Measurements from ENCODE around the gene OR6J1.

The OR6J1 gene

GRCh38 chr14:22597265-22597664 lies 46.9 kb downstream of the OR6J1 start:
- H3K27ac ChIP-seq: no peak overlapping the region
- no peak for TF ChIP-seq CTCF (IDR thresholded peaks at IDR 0.05)

GRCh38 chr14:22596354-22596879 lies 47.7 kb downstream of the OR6J1 start:
- Histone ChIP-seq H3K9me3 (ENCODE audit: control insufficient read depth, low read length) (no peaks in the 10 kb centered on the region), H3K79me2 (no peaks in the 10 kb centered on the region), H2AFZ (no peak overlapping the region), H3K9ac (no peak overlapping the region), H3K4me2 (ENCODE audit: low read length) (no peak overlapping the region), H3K4me3 (ENCODE audit: low read depth, low read length) (no peak overlapping the region), H3K27ac (no peak overlapping the region), H3K27me3 (ENCODE audit: control insufficient read depth, insufficient read depth, low read length) (no peaks in the 10 kb centered on the region), H3K4me1 (peaks cover 24% of the 10 kb centered on the region), H3K36me3 (ENCODE audit: control insufficient read depth, insufficient read depth, low read length) (no peaks in the 10 kb centered on the region)
- TF ChIP-seq CTCF (IDR thresholded peaks at IDR 0.05): no peak

More at GRCh38 chr14:22597265-22597664, 46.9 kb downstream of the OR6J1 start:
- peak overlapping the region; percentile 89 for H3K4me3 ChIP-seq (ENCODE audit: low read depth, low read length)
- no peak overlapping the region for H3K9ac ChIP-seq
- H3K36me3 ChIP-seq (ENCODE audit: control insufficient read depth, insufficient read depth, low read length): no peaks in the 10 kb centered on the region
- H2AFZ ChIP-seq: peak overlapping the region; percentile 98
- peaks cover 18% of the 10 kb centered on the region for H3K4me1 ChIP-seq
- no peaks in the 10 kb centered on the region for H3K79me2 ChIP-seq
- no peaks in the 10 kb centered on the region for H3K9me3 ChIP-seq (ENCODE audit: control insufficient read depth, low read length)
- H3K4me2 ChIP-seq (ENCODE audit: low read length): no peak overlapping the region
- H3K27me3 ChIP-seq (ENCODE audit: control insufficient read depth, insufficient read depth, low read length): no peaks in the 10 kb centered on the region

- no peak for TF ChIP-seq CTCF (IDR thresholded peaks at IDR 0.05)
- Histone ChIP-seq H3K9me3 (ENCODE audit: control insufficient read depth, low read length) (no peaks in the 10 kb centered on the region), H3K27me3 (ENCODE audit: control insufficient read depth, insufficient read depth, low read length) (no peaks in the 10 kb centered on the region)
These were observed 49.9 kb downstream of the OR6J1 start for GRCh38 chr14:22594156-22594716.

GRCh38 chr14:22593601-22594000 lies 50.6 kb downstream of the OR6J1 start:
- H3K4me3 ChIP-seq (ENCODE audit: low read depth, low read length): no peak overlapping the region
- H2AFZ ChIP-seq: no peak overlapping the region

More at GRCh38 chr14:22594156-22594716, 49.9 kb downstream of the OR6J1 start:
- H2AFZ ChIP-seq: no peak overlapping the region
- H3K9ac ChIP-seq: no peak overlapping the region
- H3K36me3 ChIP-seq (ENCODE audit: control insufficient read depth, insufficient read depth, low read length): no peaks in the 10 kb centered on the region
- H3K4me2 ChIP-seq (ENCODE audit: low read length): no peak overlapping the region
- H3K79me2 ChIP-seq: no peaks in the 10 kb centered on the region
- peaks cover 16% of the 10 kb centered on the region for H3K4me1 ChIP-seq
- H3K4me3 ChIP-seq (ENCODE audit: low read depth, low read length): no peak overlapping the region
- H3K27ac ChIP-seq: no peak overlapping the region

More at GRCh38 chr14:22593601-22594000, 50.6 kb downstream of the OR6J1 start:
- Histone ChIP-seq H3K27me3 (ENCODE audit: control insufficient read depth, insufficient read depth, low read length) (no peaks in the 10 kb centered on the region), H3K4me2 (ENCODE audit: low read length) (no peak overlapping the region), H3K4me1 (peaks cover 11% of the 10 kb centered on the region), H3K27ac (no peak overlapping the region), H3K9ac (no peak overlapping the region), H3K79me2 (peaks cover 2% of the 10 kb centered on the region), H3K9me3 (ENCODE audit: control insufficient read depth, low read length) (no peaks in the 10 kb centered on the region), H3K36me3 (ENCODE audit: control insufficient read depth, insufficient read depth, low read length) (no peaks in the 10 kb centered on the region)
- no peak for TF ChIP-seq CTCF (IDR thresholded peaks at IDR 0.05)

Measured in parathyroid adenoma (tissue), 2 donors.